Neural progenitor cell (in vitro differentiated cells): ENCODE results near the gene CFAP20.

Source experiments
- CTCF ChIP-seq: fragments of 200-600 bp; sonication (generic); IDR thresholded peaks from 2 replicates; pipeline ENCODE4 v1.5.1; 2017; ENCODE audit warnings: antibody characterized with exemption, mild to moderate bottlenecking
- EZH2 ChIP-seq: fragments of 200-600 bp; sonication (generic); IDR thresholded peaks from 2 replicates; pipeline ENCODE4 v1.6.1; 2017; ENCODE audit warnings: antibody characterized with exemption, mild to moderate bottlenecking, moderate library complexity

- TF ChIP-seq EZH2 (no peak), CTCF (no peak)
Measured at GRCh38 chr16:58157951-58158540, 28.9 kb upstream of the CFAP20 start.
